ENCODE measurements around the gene C5.

Gene C5

GRCh38 chr9:120909904-120910303, 140.2 kb downstream of the C5 start:
- DNase-seq (ENCODE audit: low read depth), result no peak

- no peak for DNase-seq (ENCODE audit: low read depth)
Measured at GRCh38 chr9:120905315-120906164, 144.5 kb downstream of the C5 start.

- DNase-seq (ENCODE audit: low read depth), result no peak
Measured at GRCh38 chr9:120904978-120905301, 145.1 kb downstream of the C5 start.

- DNase-seq (ENCODE audit: low read depth), result no peak
Measured at GRCh38 chr9:120904061-120904977, 145.8 kb downstream of the C5 start.

- no peak for DNase-seq (ENCODE audit: low read depth)
Measured at GRCh38 chr9:120902569-120903535, 147.2 kb downstream of the C5 start.

All from stimulated activated CD8-positive, alpha-beta memory T cell treated with anti-CD3 and anti-CD28 coated beads, Interleukin-15, amount 100 ng/mL, for 24 hours (primary cell).